ENCODE measurements around the gene DTD2.

DTD2 gene

DNA sequence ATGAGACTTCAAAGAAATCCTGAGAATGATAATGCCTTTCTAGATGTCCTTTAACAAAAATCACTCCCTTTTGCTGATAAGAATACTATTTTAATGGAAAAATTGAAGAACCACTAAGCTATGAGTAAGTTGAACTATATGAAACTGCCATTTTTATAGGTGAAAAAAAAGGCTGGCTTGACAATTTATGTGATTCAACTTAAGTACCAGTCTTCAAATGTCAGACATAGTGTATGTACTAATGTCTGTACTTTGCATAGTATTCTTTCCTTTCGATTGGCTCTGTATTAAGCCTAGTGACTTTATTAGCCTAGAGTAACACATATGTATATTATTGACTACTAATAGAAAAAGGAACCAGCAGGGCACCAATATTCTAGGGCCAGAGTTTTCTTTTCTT is 48.9 kb downstream of the DTD2 start:
- in situ Hi-C loops (cut with MboI; ENCODE audit: low sequenced_read_pairs): no loop called here

DNA sequence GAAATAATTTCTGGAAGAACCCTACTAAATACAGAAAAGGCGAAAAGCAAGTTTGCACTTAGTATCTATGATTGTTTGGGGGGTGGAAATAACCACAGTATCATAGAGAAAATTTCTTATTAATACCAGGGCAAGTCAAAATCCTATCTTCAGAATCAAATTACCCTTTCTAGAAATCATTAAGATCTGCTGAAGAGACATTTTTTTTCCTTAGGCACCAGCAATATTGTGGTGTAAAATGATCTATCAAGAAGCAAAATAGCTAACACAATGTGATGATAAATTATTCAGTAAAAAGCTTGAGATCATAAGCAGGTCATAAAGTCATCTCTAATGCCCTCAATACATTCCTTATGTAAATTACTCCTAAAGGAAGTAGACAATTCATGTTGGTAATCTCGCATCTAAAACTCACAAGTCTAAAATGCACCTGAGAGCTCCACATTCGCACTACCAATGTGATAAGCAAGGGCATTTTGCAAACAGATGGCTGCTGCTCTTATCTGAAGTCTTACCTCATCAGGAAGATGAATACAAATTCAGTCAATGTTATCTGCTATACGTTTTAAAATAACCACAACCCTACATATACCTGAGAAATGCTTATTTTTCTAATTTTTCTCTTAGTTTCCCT is 51.6 kb downstream of the DTD2 start:
- in situ Hi-C loops (cut with MboI; ENCODE audit: low sequenced_read_pairs): no loop called here

DNA sequence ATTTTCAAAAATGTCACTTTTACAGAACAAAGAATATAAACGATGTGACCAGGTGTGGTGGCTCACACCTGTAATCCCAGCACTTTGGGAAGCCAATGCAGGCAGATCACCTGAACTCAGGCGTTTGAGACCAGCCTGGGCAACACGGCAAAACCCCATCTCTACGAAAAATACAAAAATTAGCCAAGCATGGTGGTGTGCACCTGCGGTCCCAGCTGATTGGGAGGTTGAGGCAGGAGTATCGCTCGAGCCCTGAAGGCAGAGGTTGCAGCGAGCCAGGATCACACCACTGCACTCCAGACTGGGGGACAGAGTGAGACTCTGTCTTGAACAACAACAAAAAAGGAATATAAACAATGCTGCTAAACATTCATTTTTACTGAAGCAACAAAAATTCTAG is 52.2 kb downstream of the DTD2 start:
- in situ Hi-C loops (cut with MboI; ENCODE audit: low sequenced_read_pairs): no loop called here

DNA sequence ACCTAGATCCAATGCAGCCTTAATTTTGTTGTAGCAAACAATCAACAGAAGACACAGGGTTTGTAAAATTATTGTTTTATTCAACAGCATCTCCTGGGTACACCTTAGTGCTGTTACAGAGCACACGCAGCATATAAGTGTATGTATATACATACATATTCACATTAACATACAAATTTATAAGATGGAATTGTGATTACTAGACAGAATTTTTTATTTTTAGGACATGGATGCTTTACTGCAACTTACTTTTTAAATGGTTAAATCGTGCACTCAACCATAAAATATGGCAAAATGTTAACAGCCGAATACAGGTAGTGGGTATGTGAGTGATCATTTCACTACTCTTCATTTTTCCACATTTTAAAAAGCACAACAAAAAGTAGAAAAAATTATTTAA is 53.6 kb downstream of the DTD2 start:
- in situ Hi-C loops (cut with MboI; ENCODE audit: low sequenced_read_pairs): no loop called here

DNA sequence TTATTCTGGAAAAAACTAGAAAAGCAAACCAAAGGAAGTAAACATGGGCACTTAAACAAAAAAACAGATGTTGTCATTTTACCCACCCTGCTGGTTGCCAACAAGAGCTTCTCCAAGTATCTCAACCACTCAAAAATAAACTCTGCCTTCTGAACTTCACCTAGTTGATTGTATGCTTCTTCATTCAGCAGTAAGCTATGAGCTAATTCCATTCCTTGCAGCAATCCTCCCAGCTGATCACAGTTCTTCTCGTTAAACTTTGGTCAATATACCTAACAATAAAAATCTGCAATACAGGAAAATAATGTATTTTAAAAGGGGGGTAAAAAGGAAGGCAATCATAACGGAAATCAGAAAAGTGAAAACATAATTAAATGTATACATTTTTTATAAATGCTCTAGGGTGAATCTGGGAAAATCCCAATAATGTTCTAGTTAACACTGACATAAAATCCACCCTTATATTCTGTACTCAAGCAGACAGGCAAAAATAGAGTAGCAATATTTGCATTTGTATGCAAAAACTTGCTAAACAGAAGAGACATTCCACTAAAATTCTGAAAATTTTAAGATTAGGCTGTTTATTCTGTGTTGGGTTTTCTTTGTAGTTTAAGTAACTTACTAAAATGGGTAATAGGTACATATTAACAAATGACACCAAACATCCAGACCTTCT is 54.4 kb downstream of the DTD2 start:
- in situ Hi-C loops (cut with MboI; ENCODE audit: low sequenced_read_pairs): no loop called here

DNA sequence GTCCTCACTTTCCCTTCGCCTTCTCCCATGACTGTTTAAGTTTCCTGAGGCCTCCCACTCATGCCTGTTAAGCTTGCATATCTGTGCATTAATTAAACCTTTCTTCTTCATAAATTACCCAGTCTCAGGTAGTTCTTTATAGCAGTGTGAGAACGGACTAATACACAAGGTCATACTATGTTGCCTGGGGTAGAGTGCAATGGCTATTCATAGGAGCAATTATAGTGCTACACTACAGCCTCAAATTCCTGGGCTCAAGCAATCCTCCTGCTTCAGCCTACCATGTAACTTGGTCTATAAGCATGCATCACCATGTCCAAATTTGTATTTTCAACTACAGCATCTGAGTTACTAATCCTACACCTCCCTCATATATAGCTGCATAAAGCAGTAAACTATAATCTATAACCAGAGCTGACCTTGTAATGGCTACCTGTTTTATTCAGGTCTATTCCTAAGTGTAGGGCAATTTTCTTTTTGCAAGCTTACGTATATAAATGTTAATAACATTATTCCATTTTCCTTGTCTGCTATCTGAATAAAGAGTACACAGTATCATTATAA is 55.9 kb downstream of the DTD2 start:
- in situ Hi-C loops (cut with MboI; ENCODE audit: low sequenced_read_pairs): no loop called here

DNA sequence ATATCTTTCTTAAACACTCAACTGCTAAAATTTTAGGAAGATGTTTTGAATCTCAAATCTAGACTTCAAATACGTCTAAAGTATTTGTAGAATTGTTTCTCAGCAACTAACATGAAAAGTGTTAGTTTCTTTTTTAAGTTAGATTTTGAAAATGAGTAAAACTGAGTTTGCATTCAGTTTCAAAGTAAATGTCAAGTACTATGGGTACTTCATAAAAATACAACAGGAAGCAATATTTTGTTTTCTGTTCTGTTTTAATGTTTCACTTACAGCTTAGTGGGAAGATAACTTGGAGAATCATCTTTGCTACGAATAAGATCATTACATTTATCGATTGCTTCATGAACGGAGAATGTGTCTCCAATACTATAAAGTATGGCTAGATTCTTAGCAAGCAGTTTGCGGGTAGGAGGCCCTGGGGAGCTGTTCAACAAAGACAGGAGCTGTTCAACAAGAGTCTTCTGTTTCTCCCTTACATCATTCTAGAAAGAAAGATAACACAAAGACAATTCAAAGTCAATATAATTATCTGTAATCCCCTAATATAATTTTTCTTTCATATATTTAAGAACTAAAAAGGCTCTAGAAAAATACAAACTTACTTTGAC is 57.2 kb downstream of the DTD2 start:
- in situ Hi-C loops (cut with MboI; ENCODE audit: low sequenced_read_pairs): no loop called here
